Hypothalamus (tissue), 51 donors: Measurements from ENCODE around the gene CLSTN2.

Experiments used
- DNase-seq, 51 donors: peaks; one replicate each; lab custom pipeline; 2025; lab: John Stamatoyannopoulos, UW

Gene CLSTN2

GRCh38 chr3:140219291-140219690, 284.3 kb downstream of the CLSTN2 start:
- no peak for DNase-seq

- no peak for DNase-seq
Measured at GRCh38 chr3:140219923-140220452, 285.0 kb downstream of the CLSTN2 start.

GRCh38 chr3:140223197-140223596, 288.2 kb downstream of the CLSTN2 start:
- DNase-seq, result no peak

GRCh38 chr3:140223631-140224030, 288.6 kb downstream of the CLSTN2 start:
- DNase-seq, result no peak

GRCh38 chr3:140224307-140224706, 289.3 kb downstream of the CLSTN2 start:
- no peak for DNase-seq

- no peak for DNase-seq
Measured at GRCh38 chr3:140225996-140226395, 291.0 kb downstream of the CLSTN2 start.

GRCh38 chr3:140233702-140234101, 298.7 kb downstream of the CLSTN2 start:
- no peak for DNase-seq

- no peak for DNase-seq
Measured at GRCh38 chr3:140234256-140234655, 299.3 kb downstream of the CLSTN2 start.

GRCh38 chr3:140236836-140237501, 302.0 kb downstream of the CLSTN2 start:
- no peak for DNase-seq

GRCh38 chr3:140238646-140239314, 303.8 kb downstream of the CLSTN2 start:
- peak in 1 of 51 donors; percentile 20 for DNase-seq

- peak in 1 of 51 donors; percentile 25 for DNase-seq
Measured at GRCh38 chr3:140242818-140243276, 307.9 kb downstream of the CLSTN2 start.

GRCh38 chr3:140243575-140243974, 308.6 kb downstream of the CLSTN2 start:
- no peak for DNase-seq

GRCh38 chr3:140244893-140245292, 309.9 kb downstream of the CLSTN2 start:
- DNase-seq, result no peak

- DNase-seq, result no peak
Measured at GRCh38 chr3:140246578-140246977, 311.6 kb downstream of the CLSTN2 start.

- DNase-seq, result no peak
Measured at GRCh38 chr3:140247775-140248174, 312.8 kb downstream of the CLSTN2 start.

- no peak for DNase-seq
Measured at GRCh38 chr3:140249188-140249587, 314.2 kb downstream of the CLSTN2 start.

GRCh38 chr3:140250010-140250855, 315.2 kb downstream of the CLSTN2 start:
- no peak for DNase-seq

GRCh38 chr3:140250945-140251344, 316.0 kb downstream of the CLSTN2 start:
- DNase-seq, result no peak

- DNase-seq, result no peak
Measured at GRCh38 chr3:140251678-140252077, 316.7 kb downstream of the CLSTN2 start.

GRCh38 chr3:140252812-140253656, 318.0 kb downstream of the CLSTN2 start:
- no peak for DNase-seq
